PC-3 (cell line): ENCODE results near the gene TNFRSF4. TPM values are rescaled to one million over a fixed set of nuclear protein-coding genes. Genes with fewer than 3 reads are reported as not detected.

Experiments used
- ATAC-seq: fragments of 200-7000 bp; cut with Tn5 transposase; 2 replicates; pipeline ENCODE4 v1.9.1; 2020; ENCODE audit warnings: mild to moderate bottlenecking, moderate library complexity
- BruUV-seq: library from RNA; stranded (reverse); fragments of 400-500 nt; replicated peaks from 2 replicates; lab custom pipeline; 2021; lab: Mats Ljungman, UMichigan
- CTCF ChIA-PET: fragments of 300-600 bp; sonication (Branson Sonifier 250); formaldehyde crosslinking; loops from one replicate; lab custom pipeline; 2022; ENCODE audit warnings: antibody characterized with exemption; lab: Charles Lee
- POLR2A ChIA-PET: fragments of 300-600 bp; sonication (Branson Sonifier 250); formaldehyde crosslinking; loops from one replicate; lab custom pipeline; 2022; ENCODE audit warnings: antibody characterized with exemption; ENCODE audit not compliant: unreplicated experiment; lab: Charles Lee
- DNase-seq: peaks from one replicate; pipeline ENCODE4 v3.0.0-alpha.2; 2015
- H2AFZ ChIP-seq: fragments of 300-600 bp; sonication (generic); 2 replicates; pipeline ENCODE4 v1.6.0; 2016; ENCODE audit warnings: antibody characterized with exemption, low read length
- H3F3A ChIP-seq: fragments of 300-600 bp; sonication (generic); one replicate; pipeline ENCODE4 v1.6.0; 2017; ENCODE audit warnings: antibody characterized with exemption, low read length, control low read depth, mild to moderate bottlenecking; ENCODE audit not compliant: unreplicated experiment
- H3K27ac ChIP-seq: fragments of 300-600 bp; sonication (generic); 2 replicates; pipeline ENCODE4 v1.5.1; 2016; ENCODE audit warnings: mild to moderate bottlenecking, low read length
- H3K27me3 ChIP-seq: fragments of 300-600 bp; sonication (generic); 2 replicates; pipeline ENCODE4 v1.6.1; 2016; ENCODE audit warnings: low read length, mixed read lengths
- H3K36me3 ChIP-seq: fragments of 300-600 bp; sonication (generic); 2 replicates; pipeline ENCODE4 v1.6.1; 2016; ENCODE audit warnings: low read depth, mixed run types, low read length, mixed read lengths
- H3K4me1 ChIP-seq: fragments of 300-600 bp; sonication (generic); 2 replicates; pipeline ENCODE4 v1.5.1; 2016; ENCODE audit warnings: low read length; ENCODE audit not compliant: insufficient read depth
- H3K4me2 ChIP-seq: fragments of 300-600 bp; sonication (generic); 2 replicates; pipeline ENCODE4 v1.6.0; 2016; ENCODE audit warnings: low read length
- H3K4me3 ChIP-seq: fragments of 300-600 bp; sonication (generic); 2 replicates; pipeline ENCODE4 v1.5.1; 2016; ENCODE audit warnings: mild to moderate bottlenecking, low read length, mixed read lengths
- H3K79me2 ChIP-seq: fragments of 300-600 bp; sonication (generic); 2 replicates; pipeline ENCODE4 v1.6.1; 2017; ENCODE audit warnings: low read length, mixed read lengths
- H3K9ac ChIP-seq: fragments of 300-600 bp; sonication (generic); 2 replicates; pipeline ENCODE4 v1.6.0; 2016; ENCODE audit warnings: mild to moderate bottlenecking, low read length
- H3K9me2 ChIP-seq: fragments of 300-600 bp; sonication (generic); replicated peaks from 2 replicates; pipeline ENCODE4 v1.6.1; 2016; ENCODE audit warnings: mixed run types, low read length, mixed read lengths
- H3K9me3 ChIP-seq: fragments of 300-600 bp; sonication (generic); 2 replicates; pipeline ENCODE4 v1.6.1; 2016; ENCODE audit warnings: low read length, mixed read lengths
- H4K20me1 ChIP-seq: fragments of 300-600 bp; sonication (generic); 2 replicates; pipeline ENCODE4 v1.6.1; 2016; ENCODE audit warnings: low read length, mixed read lengths
- CTCF ChIP-seq: fragments of 300-600 bp; sonication (generic); conservative IDR thresholded peaks from 2 replicates; pipeline ENCODE4 v1.5.1; 2017; ENCODE audit warnings: antibody characterized with exemption, low read depth, mild to moderate bottlenecking, low read length
- EZH2 ChIP-seq: fragments of 300-600 bp; sonication (generic); IDR thresholded peaks from one replicate; pipeline ENCODE4 v1.6.1; 2017; ENCODE audit warnings: antibody characterized with exemption, mild to moderate bottlenecking, low read length; ENCODE audit not compliant: unreplicated experiment
- EZH2phosphoT487 ChIP-seq: fragments of 300-600 bp; sonication (generic); IDR thresholded peaks from 2 replicates; pipeline ENCODE4 v1.6.1; 2018; ENCODE audit warnings: mild to moderate bottlenecking, antibody characterized with exemption, low read length, borderline replicate concordance
- intact Hi-C: fragments of 100-400 bp; cut with micrococcal nuclease; formaldehyde crosslinking; loops from 2 replicates; pipeline ENCODE4 v1.9.0; 2023
- total RNA-seq: library from RNA; depleted of rRNA; stranded (reverse); fragments of >200 nt; gene quantifications from 2 replicates; pipeline ENCODE4 v1.2.3, GENCODE V29; 2014

TNFRSF4 gene
- total RNA-seq, 1 experiment from 2014 or later: 0.11 TPM

GRCh38 chr1:1203561-1204424 is 10.2 kb downstream of the TNFRSF4 start:
- DNase-seq (no peak), ATAC-seq (no peak)
- Histone ChIP-seq H4K20me1 (no peaks in the 10 kb centered on the region), H3F3A (no peaks in the 10 kb centered on the region), H2AFZ (no peak overlapping the region), H3K27ac (no peak overlapping the region), H3K4me2 (no peak overlapping the region), H3K4me1 (peaks cover 25% of the 10 kb centered on the region), H3K9me2 (no peaks in the 10 kb centered on the region), H3K4me3 (no peak overlapping the region), H3K27me3 (no peaks in the 10 kb centered on the region), H3K9me3 (no peaks in the 10 kb centered on the region), H3K36me3 (no peaks in the 10 kb centered on the region), H3K79me2 (peaks cover 12% of the 10 kb centered on the region), H3K9ac (no peak overlapping the region)
- BruUV-seq: no TSS peak
- intact Hi-C loops: no loop called here
- ChIA-PET POLR2A (no interaction called here), CTCF (no interaction called here)
- TF ChIP-seq EZH2phosphoT487 (no peak), CTCF (no peak), EZH2 (no peak)

GRCh38 chr1:1202831-1203560 is 11.0 kb downstream of the TNFRSF4 start:
- H3K27me3 ChIP-seq: no peaks in the 10 kb centered on the region
- no peak for DNase-seq
- no TSS peak for BruUV-seq
- no peak overlapping the region for H3K4me3 ChIP-seq
- ATAC-seq: no peak
- H2AFZ ChIP-seq: no peak overlapping the region
- H3K4me2 ChIP-seq: no peak overlapping the region
- no peak overlapping the region for H3K9ac ChIP-seq
- no peaks in the 10 kb centered on the region for H3K36me3 ChIP-seq
- H3K9me3 ChIP-seq: no peaks in the 10 kb centered on the region
- no peaks in the 10 kb centered on the region for H4K20me1 ChIP-seq
- no peaks in the 10 kb centered on the region for H3K9me2 ChIP-seq
- no peak overlapping the region for H3K27ac ChIP-seq
- H3K4me1 ChIP-seq: peaks cover 19% of the 10 kb centered on the region
- no peaks in the 10 kb centered on the region for H3F3A ChIP-seq
- H3K79me2 ChIP-seq: peaks cover 12% of the 10 kb centered on the region
- no peak for TF ChIP-seq EZH2
- TF ChIP-seq EZH2phosphoT487: no peak
- TF ChIP-seq CTCF: no peak
- intact Hi-C loops: no loop called here
- ChIA-PET CTCF (no interaction called here), POLR2A (no interaction called here)
